CD14-positive monocyte (primary cell): ENCODE measurements around the gene KIRREL1. TPM values are rescaled to one million over a fixed set of nuclear protein-coding genes. Genes with fewer than 3 reads are reported as not detected.

Experiments
- DNase-seq, 3 donors: peaks; one replicate each; pipeline ENCODE4 v3.0.0-alpha.2; 2011 to 2022
- H2AFZ ChIP-seq: 2 replicates; pipeline ENCODE4 v1.6.0; 2012; ENCODE audit warnings: mild to moderate bottlenecking, low read depth, low read length, inconsistent platforms; ENCODE audit not compliant: insufficient read depth, poor library complexity, severe bottlenecking
- H3K27ac ChIP-seq, 2 donors: 1 replicate in 1 of 2; 2 replicates in 1 of 2; pipeline ENCODE4 v1.5.1; 2012 to 2013; ENCODE audit warnings: low read length in 2 of 2, control low read depth in 1 of 2, inconsistent platforms in 1 of 2, low read depth in 1 of 2, mild to moderate bottlenecking in 1 of 2
- H3K27me3 ChIP-seq, 2 donors: one replicate each; pipeline versions ENCODE4 v1.6.0 to v1.6.1; 2011 to 2013; ENCODE audit warnings: low read length in 2 of 2; ENCODE audit not compliant: control insufficient read depth in 2 of 2, insufficient read depth in 2 of 2
- H3K36me3 ChIP-seq, 2 donors: replicated peaks in 1 of 2; 1 replicate in 1 of 2; 2 replicates in 1 of 2; pipeline versions ENCODE4 v1.5.1 to v1.6.1; 2012 to 2013; ENCODE audit warnings: low read length in 2 of 2, control low read depth in 1 of 2, inconsistent platforms in 1 of 2, mild to moderate bottlenecking in 1 of 2; ENCODE audit not compliant: insufficient read depth in 2 of 2, control insufficient read depth in 1 of 2
- H3K4me1 ChIP-seq, 2 donors: 1 replicate in 1 of 2; 2 replicates in 1 of 2; pipeline versions ENCODE4 v1.5.1 to v1.6.1; 2012 to 2013; ENCODE audit warnings: low read length in 2 of 2, control low read depth in 1 of 2, inconsistent platforms in 1 of 2, mild to moderate bottlenecking in 1 of 2, moderate library complexity in 1 of 2; ENCODE audit not compliant: insufficient read depth in 2 of 2, control insufficient read depth in 1 of 2
- H3K4me2 ChIP-seq: replicated peaks from 2 replicates; pipeline ENCODE3; 2012; ENCODE audit warnings: low read length, moderate library complexity, mild to moderate bottlenecking; ENCODE audit not compliant: poor library complexity, severe bottlenecking; ENCODE audit errors: extremely low read depth
- H3K4me3 ChIP-seq, 3 experiments: fragments of 200-600 bp in 1 of 3; sonication (generic) in 1 of 3; replicated peaks in 1 of 3; 1 replicate in 2 of 3; 2 replicates in 1 of 3; pipeline ENCODE4 v1.5.1; 2011 to 2013; ENCODE audit warnings: low read length in 3 of 3, mild to moderate bottlenecking in 3 of 3, control low read depth in 2 of 3, low read depth in 2 of 3, inconsistent platforms in 1 of 3, moderate library complexity in 1 of 3
- H3K79me2 ChIP-seq: 2 replicates; pipeline ENCODE4 v1.6.0; 2012; ENCODE audit warnings: mild to moderate bottlenecking, control low read depth, inconsistent platforms, low read length, moderate library complexity; ENCODE audit not compliant: insufficient read depth
- H3K9ac ChIP-seq: 2 replicates; pipeline ENCODE4 v1.6.0; 2017; ENCODE audit warnings: low read length, mild to moderate bottlenecking; ENCODE audit not compliant: insufficient read depth, poor library complexity, severe bottlenecking
- H3K9me3 ChIP-seq, 2 donors: replicated peaks in 1 of 2; 1 replicate in 1 of 2; 2 replicates in 1 of 2; pipeline versions ENCODE4 v1.5.1 to v1.6.1; 2012 to 2013; ENCODE audit warnings: low read length in 2 of 2, control low read depth in 1 of 2; ENCODE audit not compliant: control insufficient read depth in 1 of 2, insufficient read depth in 1 of 2
- H4K20me1 ChIP-seq: 2 replicates; pipeline ENCODE4 v1.6.0; 2012; ENCODE audit warnings: mild to moderate bottlenecking, low read length, control low read depth, moderate library complexity; ENCODE audit not compliant: insufficient read depth
- H3K27ac Mint-ChIP-seq, 7 donors: one replicate each; pipeline ENCODE4 v1.8.0; 2020; ENCODE audit warnings: mild to moderate bottlenecking in 7 of 7, mixed read lengths in 7 of 7, moderate library complexity in 6 of 7, inconsistent platforms in 2 of 7
- H3K27me3 Mint-ChIP-seq, 3 donors: one replicate each; pipeline ENCODE4 v1.8.0; 2021 to 2022; ENCODE audit warnings: low read depth in 3 of 3, mild to moderate bottlenecking in 3 of 3, mixed read lengths in 3 of 3, moderate library complexity in 3 of 3, inconsistent platforms in 1 of 3
- H3K36me3 Mint-ChIP-seq, 2 donors: one replicate each; pipeline ENCODE4 v1.8.0; 2020; ENCODE audit warnings: mixed read lengths in 2 of 2, inconsistent platforms in 1 of 2, mild to moderate bottlenecking in 1 of 2
- H3K4me1 Mint-ChIP-seq: one replicate; pipeline ENCODE4 v1.8.0; 2020; ENCODE audit warnings: mild to moderate bottlenecking, mixed read lengths
- H3K4me3 Mint-ChIP-seq, 2 donors: one replicate each; pipeline ENCODE4 v1.8.0; 2020; ENCODE audit warnings: mild to moderate bottlenecking in 2 of 2, mixed read lengths in 2 of 2, moderate library complexity in 1 of 2
- H3K9me3 Mint-ChIP-seq, 7 donors: one replicate each; pipeline ENCODE4 v1.8.0; 2020 to 2022; ENCODE audit warnings: mixed read lengths in 7 of 7, mild to moderate bottlenecking in 6 of 7, moderate library complexity in 6 of 7, inconsistent platforms in 2 of 7
- WGBS: methylation state at CpG from one replicate; pipeline ENCODE4 v1.1.5; 2013; ENCODE audit warnings: missing lambda C conversion rate; ENCODE audit not compliant: insufficient coverage; 5-methylcytosine and 5-hydroxymethylcytosine counted together
- intact Hi-C, 2 donors: fragments of 100-400 bp; cut with micrococcal nuclease; formaldehyde crosslinking; loops; one replicate each; pipeline versions ENCODE4 v1.15.0 to v1.15.1; 2023
- polyA plus RNA-seq, 3 donors: library from polyadenylated mRNA; depleted of rRNA in 1 of 3; unstranded in 2 of 3; stranded (reverse) in 1 of 3; fragments of 300-500 nt in 2 of 3; fragments of >200 nt in 1 of 3; fragmentation: Illumina TruSeq in 2 of 3; gene quantifications; 1 replicate in 2 of 3; 2 replicates in 1 of 3; pipeline ENCODE4 v1.2.3, GENCODE V29; 2012 to 2021
- TF ChIP-seq, protein P1 (sequence below): fragments of 200-600 bp; IDR thresholded peaks from one replicate; pipeline ENCODE4 v1.8.0; 2022; ENCODE audit warnings: antibody characterized with exemption, mild to moderate bottlenecking

The KIRREL1 gene
- polyA plus RNA-seq, 3 donors: not detected

GRCh38 chr1:157965584-157965983 is 27.9 kb upstream of the KIRREL1 start:
- H3K27me3 ChIP-seq: peaks cover 4 to 12% of the 10 kb centered on the region in 2 donors
- H3K9ac ChIP-seq: no peak overlapping the region
- no peaks in the 10 kb centered on the region for H3K36me3 Mint-ChIP-seq
- TF ChIP-seq, protein P1, sequence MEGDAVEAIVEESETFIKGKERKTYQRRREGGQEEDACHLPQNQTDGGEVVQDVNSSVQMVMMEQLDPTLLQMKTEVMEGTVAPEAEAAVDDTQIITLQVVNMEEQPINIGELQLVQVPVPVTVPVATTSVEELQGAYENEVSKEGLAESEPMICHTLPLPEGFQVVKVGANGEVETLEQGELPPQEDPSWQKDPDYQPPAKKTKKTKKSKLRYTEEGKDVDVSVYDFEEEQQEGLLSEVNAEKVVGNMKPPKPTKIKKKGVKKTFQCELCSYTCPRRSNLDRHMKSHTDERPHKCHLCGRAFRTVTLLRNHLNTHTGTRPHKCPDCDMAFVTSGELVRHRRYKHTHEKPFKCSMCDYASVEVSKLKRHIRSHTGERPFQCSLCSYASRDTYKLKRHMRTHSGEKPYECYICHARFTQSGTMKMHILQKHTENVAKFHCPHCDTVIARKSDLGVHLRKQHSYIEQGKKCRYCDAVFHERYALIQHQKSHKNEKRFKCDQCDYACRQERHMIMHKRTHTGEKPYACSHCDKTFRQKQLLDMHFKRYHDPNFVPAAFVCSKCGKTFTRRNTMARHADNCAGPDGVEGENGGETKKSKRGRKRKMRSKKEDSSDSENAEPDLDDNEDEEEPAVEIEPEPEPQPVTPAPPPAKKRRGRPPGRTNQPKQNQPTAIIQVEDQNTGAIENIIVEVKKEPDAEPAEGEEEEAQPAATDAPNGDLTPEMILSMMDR: no peak
- H3K9me3 ChIP-seq: peaks cover 0 to 3% of the 10 kb centered on the region in 2 donors
- no peaks in the 10 kb centered on the region for H3K79me2 ChIP-seq
- H3K4me3 Mint-ChIP-seq: no peak overlapping the region
- no peak overlapping the region for H2AFZ ChIP-seq
- H3K27me3 Mint-ChIP-seq: peaks cover 3 to 14% (median 13%) of the 10 kb centered on the region in 3 donors
- H3K4me1 ChIP-seq: no peaks in the 10 kb centered on the region
- H3K4me2 ChIP-seq: no peak overlapping the region
- 100% methylated on average over 6 of the region's 8 CpGs for WGBS
- H3K36me3 ChIP-seq: no peaks in the 10 kb centered on the region
- H3K4me1 Mint-ChIP-seq: peaks cover 4% of the 10 kb centered on the region
- no peak overlapping the region for H3K27ac Mint-ChIP-seq
- no peaks in the 10 kb centered on the region for H4K20me1 ChIP-seq
- no peak overlapping the region for H3K27ac ChIP-seq
- no peak overlapping the region for H3K4me3 ChIP-seq
- H3K9me3 Mint-ChIP-seq: peaks cover 0 to 8% (median 3%) of the 10 kb centered on the region in 7 donors
- no peak for DNase-seq
- intact Hi-C loops: loop anchor here in 1 of 2 donors (5.0 to 10.0 kb wide), 2 partner anchors 72 to 159 kb away; a partner anchor contains a TSS

- intact Hi-C loops: loop anchor here in 1 of 2 donors (5.0 to 10.0 kb wide), 2 partner anchors 71 to 159 kb away; a partner anchor contains a TSS
- Histone ChIP-seq H4K20me1 (no peaks in the 10 kb centered on the region), H3K9ac (no peak overlapping the region), H3K27ac (no peak overlapping the region), H3K9me3 (peaks cover 0 to 3% of the 10 kb centered on the region in 2 donors), H3K27me3 (peaks cover 4 to 10% of the 10 kb centered on the region in 2 donors), H3K4me1 (no peaks in the 10 kb centered on the region), H3K4me3 (no peak overlapping the region), H3K4me2 (no peak overlapping the region), H2AFZ (no peak overlapping the region), H3K36me3 (no peaks in the 10 kb centered on the region), H3K79me2 (no peaks in the 10 kb centered on the region)
- no peak for DNase-seq
- Mint-ChIP-seq H3K9me3 (peaks cover 0 to 8% (median 3%) of the 10 kb centered on the region in 7 donors), H3K27me3 (peaks cover 0 to 13% (median 12%) of the 10 kb centered on the region in 3 donors), H3K4me3 (no peak overlapping the region), H3K4me1 (peaks cover 4% of the 10 kb centered on the region), H3K36me3 (no peaks in the 10 kb centered on the region), H3K27ac (no peak overlapping the region)
- TF ChIP-seq, protein P1: no peak
- WGBS: 100% methylated on average over 5 of the region's 9 CpGs
These were observed 27.4 kb upstream of the KIRREL1 start for GRCh38 chr1:157966031-157966537.
